ENCODE data around the gene TMEM125. TPM values are rescaled to one million over a fixed set of nuclear protein-coding genes. Genes with fewer than 3 reads are reported as not detected.

TMEM125 gene
- total RNA-seq, 4 donors from 2014 or later, result not detected

DNA sequence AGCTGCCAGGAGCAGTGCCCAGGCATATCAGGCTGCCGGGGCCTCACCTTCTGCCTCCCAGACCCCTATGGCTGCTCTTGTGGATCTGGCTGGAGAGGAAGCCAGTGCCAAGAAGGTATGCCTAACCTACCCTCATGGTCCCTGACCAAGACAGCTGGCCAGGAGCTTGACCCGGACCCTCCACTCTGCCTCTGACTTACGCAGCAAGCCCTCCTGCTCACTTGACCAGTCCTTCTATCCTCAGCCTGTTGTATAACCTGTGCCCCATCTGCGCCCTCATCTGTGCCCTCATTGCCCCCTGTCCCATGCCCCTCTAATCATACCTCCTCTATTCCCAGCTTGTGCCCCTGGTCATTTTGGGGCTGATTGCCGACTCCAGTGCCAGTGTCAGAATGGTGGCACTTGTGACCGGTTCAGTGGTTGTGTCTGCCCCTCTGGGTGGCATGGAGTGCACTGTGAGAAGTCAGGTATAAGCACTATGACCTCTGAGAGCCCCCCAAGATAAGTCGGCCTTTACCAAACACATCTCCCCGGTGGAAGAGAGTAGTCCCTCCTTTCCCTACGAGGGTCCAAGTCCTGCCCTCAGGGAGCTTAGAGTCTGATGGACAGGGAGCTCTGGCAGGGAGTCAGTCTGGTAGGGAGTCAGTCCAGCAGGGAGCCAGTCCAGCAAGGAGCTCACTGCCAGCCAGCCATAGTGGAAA lies 37.8 kb downstream of the TMEM125 start:
- TF ChIP-seq, protein P1, sequence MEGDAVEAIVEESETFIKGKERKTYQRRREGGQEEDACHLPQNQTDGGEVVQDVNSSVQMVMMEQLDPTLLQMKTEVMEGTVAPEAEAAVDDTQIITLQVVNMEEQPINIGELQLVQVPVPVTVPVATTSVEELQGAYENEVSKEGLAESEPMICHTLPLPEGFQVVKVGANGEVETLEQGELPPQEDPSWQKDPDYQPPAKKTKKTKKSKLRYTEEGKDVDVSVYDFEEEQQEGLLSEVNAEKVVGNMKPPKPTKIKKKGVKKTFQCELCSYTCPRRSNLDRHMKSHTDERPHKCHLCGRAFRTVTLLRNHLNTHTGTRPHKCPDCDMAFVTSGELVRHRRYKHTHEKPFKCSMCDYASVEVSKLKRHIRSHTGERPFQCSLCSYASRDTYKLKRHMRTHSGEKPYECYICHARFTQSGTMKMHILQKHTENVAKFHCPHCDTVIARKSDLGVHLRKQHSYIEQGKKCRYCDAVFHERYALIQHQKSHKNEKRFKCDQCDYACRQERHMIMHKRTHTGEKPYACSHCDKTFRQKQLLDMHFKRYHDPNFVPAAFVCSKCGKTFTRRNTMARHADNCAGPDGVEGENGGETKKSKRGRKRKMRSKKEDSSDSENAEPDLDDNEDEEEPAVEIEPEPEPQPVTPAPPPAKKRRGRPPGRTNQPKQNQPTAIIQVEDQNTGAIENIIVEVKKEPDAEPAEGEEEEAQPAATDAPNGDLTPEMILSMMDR (IDR thresholded peaks at IDR 0.05; ENCODE audit: low read depth), result no peak

DNA sequence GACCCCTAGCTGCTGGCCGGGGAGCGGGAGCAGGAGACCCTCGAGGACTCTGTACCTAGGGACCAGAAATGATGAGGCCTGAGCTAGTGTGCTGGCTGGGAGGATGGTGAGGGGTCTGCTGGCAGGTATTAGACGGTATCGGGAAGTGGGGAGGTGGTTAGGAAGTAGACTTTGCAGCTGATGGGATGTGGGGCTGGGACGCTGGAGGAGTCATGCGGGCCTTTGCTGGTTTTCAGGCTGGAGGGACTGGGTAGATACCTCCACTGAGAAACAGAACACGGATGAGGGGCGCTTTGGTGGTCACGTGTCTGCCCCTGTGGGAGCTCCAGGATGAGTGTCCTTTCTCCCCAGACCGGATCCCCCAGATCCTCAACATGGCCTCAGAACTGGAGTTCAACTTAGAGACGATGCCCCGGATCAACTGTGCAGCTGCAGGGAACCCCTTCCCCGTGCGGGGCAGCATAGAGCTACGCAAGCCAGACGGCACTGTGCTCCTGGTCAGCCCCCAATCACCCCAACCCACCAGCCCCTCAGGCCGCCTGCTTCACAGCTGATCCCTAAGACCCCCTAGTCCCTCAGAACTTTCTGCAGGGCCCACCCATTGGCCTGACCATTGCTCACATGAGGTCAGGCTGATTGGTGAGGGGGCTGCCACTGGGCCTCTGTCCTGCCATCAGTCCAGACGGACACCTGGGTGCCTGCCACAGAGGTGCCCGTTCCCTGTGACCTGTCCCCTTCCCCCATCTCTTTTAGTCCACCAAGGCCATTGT lies 39.0 kb downstream of the TMEM125 start:
- TF ChIP-seq, protein P1 (IDR thresholded peaks at IDR 0.05; ENCODE audit: low read depth), result no peak

DNA sequence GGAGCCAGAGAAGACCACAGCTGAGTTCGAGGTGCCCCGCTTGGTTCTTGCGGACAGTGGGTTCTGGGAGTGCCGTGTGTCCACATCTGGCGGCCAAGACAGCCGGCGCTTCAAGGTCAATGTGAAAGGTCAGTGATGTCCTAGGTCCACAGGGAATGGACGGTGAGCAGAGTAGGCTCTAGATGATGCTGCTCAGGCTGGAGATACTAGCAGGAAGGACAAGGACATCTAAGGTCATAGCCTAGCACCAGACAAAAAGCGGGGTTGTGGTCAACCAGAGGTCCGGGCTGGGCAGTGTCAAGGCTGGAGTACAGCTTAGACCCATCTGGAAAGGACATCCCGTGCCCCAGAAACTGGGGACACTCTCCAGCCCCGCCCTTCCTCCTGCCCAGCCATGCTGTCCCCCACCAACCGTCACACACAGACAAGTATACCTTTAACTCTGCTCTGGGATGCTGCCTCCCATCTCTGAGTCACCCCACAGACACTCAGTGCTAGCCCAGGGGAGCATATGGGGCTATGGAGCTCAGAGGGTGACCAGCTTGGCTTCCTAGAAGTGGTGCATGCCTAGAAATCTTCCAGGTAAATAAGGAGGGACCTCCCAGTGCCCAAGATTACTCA lies 39.7 kb downstream of the TMEM125 start:
- TF ChIP-seq, protein P1 (IDR thresholded peaks at IDR 0.05; ENCODE audit: low read depth), result no peak

DNA sequence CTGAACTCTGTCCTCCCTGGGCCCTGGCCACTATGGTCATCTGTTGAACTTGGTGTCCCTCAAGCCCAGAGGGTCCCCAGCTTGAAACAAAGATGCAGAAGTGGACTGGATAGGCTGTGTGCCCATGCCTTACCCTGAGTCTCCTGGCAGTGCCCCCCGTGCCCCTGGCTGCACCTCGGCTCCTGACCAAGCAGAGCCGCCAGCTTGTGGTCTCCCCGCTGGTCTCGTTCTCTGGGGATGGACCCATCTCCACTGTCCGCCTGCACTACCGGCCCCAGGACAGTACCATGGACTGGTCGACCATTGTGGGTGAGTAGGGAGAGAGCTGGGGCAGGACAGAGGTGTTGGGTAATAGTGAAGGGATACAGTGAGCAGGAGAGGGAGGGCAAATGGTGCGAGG lies 41.7 kb downstream of the TMEM125 start:
- TF ChIP-seq, protein P1 (IDR thresholded peaks at IDR 0.05; ENCODE audit: low read depth), result no peak

DNA sequence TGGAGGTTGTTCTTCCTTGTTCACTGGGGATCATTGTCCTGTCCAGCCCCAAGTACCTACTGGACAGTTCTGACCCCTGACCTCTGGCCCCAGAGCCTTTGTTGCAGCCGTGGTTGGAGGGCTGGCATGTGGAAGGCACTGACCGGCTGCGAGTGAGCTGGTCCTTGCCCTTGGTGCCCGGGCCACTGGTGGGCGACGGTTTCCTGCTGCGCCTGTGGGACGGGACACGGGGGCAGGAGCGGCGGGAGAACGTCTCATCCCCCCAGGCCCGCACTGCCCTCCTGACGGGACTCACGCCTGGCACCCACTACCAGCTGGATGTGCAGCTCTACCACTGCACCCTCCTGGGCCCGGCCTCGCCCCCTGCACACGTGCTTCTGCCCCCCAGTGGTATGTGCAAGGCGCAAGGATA lies 42.4 kb downstream of the TMEM125 start:
- TF ChIP-seq, protein P1 (IDR thresholded peaks at IDR 0.05; ENCODE audit: low read depth), result no peak

DNA sequence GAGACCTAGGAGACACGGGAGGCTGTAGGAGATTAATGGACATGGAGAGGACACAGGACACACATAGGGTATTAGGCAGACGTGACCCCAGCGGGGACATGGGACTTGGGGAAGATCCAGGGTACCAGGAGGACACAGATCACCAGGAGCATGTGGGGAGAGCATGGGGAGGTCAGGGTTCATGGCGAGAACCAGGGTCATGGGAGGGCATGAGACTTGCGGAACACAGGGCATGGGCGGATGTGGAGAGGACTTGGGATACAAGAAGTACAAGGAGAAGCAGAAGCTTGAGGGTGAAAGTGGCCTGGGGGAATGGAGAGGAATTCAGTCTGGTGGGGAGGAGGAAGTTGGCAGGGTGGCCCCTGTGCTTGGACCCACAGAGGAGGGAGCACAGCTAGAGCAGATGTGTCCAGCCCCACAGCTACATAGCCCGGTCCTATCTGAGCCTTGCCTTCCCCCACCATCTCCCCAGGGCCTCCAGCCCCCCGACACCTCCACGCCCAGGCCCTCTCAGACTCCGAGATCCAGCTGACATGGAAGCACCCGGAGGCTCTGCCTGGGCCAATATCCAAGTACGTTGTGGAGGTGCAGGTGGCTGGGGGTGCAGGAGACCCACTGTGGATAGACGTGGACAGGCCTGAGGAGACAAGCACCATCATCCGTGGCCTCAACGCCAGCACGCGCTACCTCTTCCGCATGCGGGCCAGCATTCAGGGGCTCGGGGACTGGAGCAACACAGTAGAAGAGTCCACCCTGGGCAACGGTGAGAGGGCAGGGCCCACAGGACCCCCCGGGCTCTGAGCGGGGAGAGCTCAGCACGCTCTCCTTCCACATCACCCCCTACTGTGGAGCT lies 43.1 kb downstream of the TMEM125 start:
- TF ChIP-seq, protein P1 (IDR thresholded peaks at IDR 0.05; ENCODE audit: low read depth), result no peak
